ENCODE measurements around the gene MYO9A.
"Not testable (repeated sequence)": the region's sequence is repeated elsewhere in the genome, so short reads cannot be mapped to it uniquely, and the experiment has no call there.

The MYO9A gene

GRCh38 chr15:72139667-72140066 is 21.7 kb upstream of the MYO9A start:
- no peak for DNase-seq

- DNase-seq: no peak
These were observed 18.5 kb upstream of the MYO9A start for GRCh38 chr15:72136170-72137051.

- DNase-seq: no peak
These were observed 17.8 kb upstream of the MYO9A start for GRCh38 chr15:72135719-72136118.

- DNase-seq: no peak
These were observed 15.3 kb upstream of the MYO9A start for GRCh38 chr15:72133211-72133610.

GRCh38 chr15:72131922-72132321 is 14.0 kb upstream of the MYO9A start:
- DNase-seq: no peak

GRCh38 chr15:72130272-72130671 is 12.3 kb upstream of the MYO9A start:
- DNase-seq: no peak

GRCh38 chr15:72128359-72128758 is 10.4 kb upstream of the MYO9A start:
- DNase-seq: no peak

GRCh38 chr15:72127724-72128322 is 9.9 kb upstream of the MYO9A start:
- DNase-seq: no peak

- no peak for DNase-seq
These were observed 6.3 kb upstream of the MYO9A start for GRCh38 chr15:72124218-72124617.

- DNase-seq: peak; percentile 59 to 67
These were observed 399 bp downstream of the MYO9A start for GRCh38 chr15:72117486-72118016.

- no peak for DNase-seq
These were observed 1.0 kb downstream of the MYO9A start for GRCh38 chr15:72116731-72117485.

GRCh38 chr15:72113347-72114031 is 4.5 kb downstream of the MYO9A start:
- DNase-seq: no peak

GRCh38 chr15:72112805-72113204 is 5.1 kb downstream of the MYO9A start:
- DNase-seq: no peak

GRCh38 chr15:72112116-72112515 is 5.8 kb downstream of the MYO9A start:
- no peak for DNase-seq

GRCh38 chr15:72110355-72110754 is 7.6 kb downstream of the MYO9A start:
- DNase-seq: no peak

GRCh38 chr15:72106068-72106467 is 11.9 kb downstream of the MYO9A start:
- DNase-seq: no peak

- DNase-seq: no peak
These were observed 12.8 kb downstream of the MYO9A start for GRCh38 chr15:72105111-72105510.

GRCh38 chr15:72100551-72100950 is 17.4 kb downstream of the MYO9A start:
- DNase-seq: not testable (repeated sequence)

- no peak for DNase-seq
These were observed 18.8 kb downstream of the MYO9A start for GRCh38 chr15:72099155-72099554.

- DNase-seq: no peak
These were observed 19.9 kb downstream of the MYO9A start for GRCh38 chr15:72098040-72098439.

GRCh38 chr15:72096796-72097195 is 21.2 kb downstream of the MYO9A start:
- no peak for DNase-seq

GRCh38 chr15:72092691-72093090 is 25.3 kb downstream of the MYO9A start:
- no peak for DNase-seq

GRCh38 chr15:72092006-72092405 is 25.9 kb downstream of the MYO9A start:
- no peak for DNase-seq
